OCI-LY1 (cell line): Measurements from ENCODE around the gene ATP5F1D.
"Not testable (repeated sequence)": the region's sequence is repeated elsewhere in the genome, so short reads cannot be mapped to it uniquely, and the experiment has no call there.

Experiments used
- H2AFZ ChIP-seq: fragments of 200-600 bp; sonication (generic), shearing (Covaris generic); 2 replicates; pipeline ENCODE4 v1.6.0; 2014; ENCODE audit warnings: antibody characterized with exemption, mild to moderate bottlenecking, low read length
- H3F3A ChIP-seq: fragments of 200-600 bp; sonication (generic), shearing (Covaris generic); 2 replicates; pipeline ENCODE4 v1.6.0; 2014; ENCODE audit warnings: mild to moderate bottlenecking, antibody characterized with exemption, low read length, moderate library complexity; ENCODE audit not compliant: insufficient read depth
- H3K27ac ChIP-seq: fragments of 200-600 bp; sonication (generic); 2 replicates; pipeline ENCODE4 v1.5.1; 2014; ENCODE audit warnings: low read length, mixed run types, mild to moderate bottlenecking, low read depth; ENCODE audit not compliant: poor library complexity, severe bottlenecking
- H3K27me3 ChIP-seq: fragments of 200-600 bp; sonication (generic); 2 replicates; pipeline ENCODE4 v1.6.0; 2014; ENCODE audit warnings: antibody characterized with exemption, mild to moderate bottlenecking, low read length, moderate library complexity; ENCODE audit not compliant: insufficient read depth
- H3K36me3 ChIP-seq: fragments of 200-600 bp; sonication (generic); 2 replicates; pipeline ENCODE4 v1.6.1; 2014; ENCODE audit warnings: mild to moderate bottlenecking, antibody characterized with exemption, low read length, moderate library complexity, mixed read lengths; ENCODE audit not compliant: insufficient read depth
- H3K4me1 ChIP-seq: fragments of 200-600 bp; sonication (generic); 2 replicates; pipeline ENCODE4 v1.5.1; 2014; ENCODE audit warnings: mild to moderate bottlenecking, low read length, moderate library complexity; ENCODE audit not compliant: insufficient read depth, severe bottlenecking
- H3K4me2 ChIP-seq: fragments of 200-600 bp; sonication (generic), shearing (Covaris generic); 2 replicates; pipeline ENCODE4 v1.6.1; 2014; ENCODE audit warnings: low read length
- H3K4me3 ChIP-seq: fragments of 200-600 bp; sonication (generic); 2 replicates; pipeline ENCODE4 v1.5.1; 2014; ENCODE audit warnings: low read length, low read depth, mild to moderate bottlenecking, mixed read lengths; ENCODE audit not compliant: poor library complexity, severe bottlenecking
- H3K79me2 ChIP-seq: fragments of 200-600 bp; shearing (Covaris generic); 2 replicates; pipeline ENCODE4 v1.6.1; 2016; ENCODE audit warnings: mixed run types, low read length, mixed read lengths; ENCODE audit not compliant: insufficient read depth
- H3K9ac ChIP-seq: fragments of 200-600 bp; sonication (generic), shearing (Covaris generic); 2 replicates; pipeline ENCODE4 v1.6.1; 2014; ENCODE audit warnings: mild to moderate bottlenecking, low read length, mixed read lengths
- H3K9me2 ChIP-seq: fragments of 200-600 bp; sonication (generic), shearing (Covaris generic); 2 replicates; pipeline ENCODE4 v1.6.1; 2014; ENCODE audit warnings: low read depth, mild to moderate bottlenecking, low read length, mixed read lengths
- H3K9me3 ChIP-seq: fragments of 200-600 bp; shearing (Covaris generic); 2 replicates; pipeline ENCODE4 v1.6.1; 2014; ENCODE audit warnings: low read length, mixed read lengths
- H4K20me1 ChIP-seq: fragments of 200-600 bp; sonication (generic), shearing (Covaris generic); 2 replicates; pipeline ENCODE4 v1.6.0; 2016; ENCODE audit warnings: mild to moderate bottlenecking, low read length; ENCODE audit not compliant: insufficient read depth
- EZH2 ChIP-seq: fragments of 200-600 bp; sonication (generic), shearing (Covaris generic); IDR thresholded peaks from 2 replicates; pipeline ENCODE4 v1.8.0; 2017; ENCODE audit warnings: borderline replicate concordance, mixed run types, mild to moderate bottlenecking, antibody characterized with exemption, low read length, moderate library complexity, mixed read lengths
- TF ChIP-seq, protein P1 (sequence below): fragments of 200-600 bp; sonication (generic), shearing (Covaris generic); IDR thresholded peaks from 2 replicates; pipeline ENCODE4 v1.5.1; 2017; ENCODE audit warnings: mild to moderate bottlenecking, antibody characterized with exemption, low read length, moderate library complexity, mixed read lengths

The ATP5F1D gene

DNA sequence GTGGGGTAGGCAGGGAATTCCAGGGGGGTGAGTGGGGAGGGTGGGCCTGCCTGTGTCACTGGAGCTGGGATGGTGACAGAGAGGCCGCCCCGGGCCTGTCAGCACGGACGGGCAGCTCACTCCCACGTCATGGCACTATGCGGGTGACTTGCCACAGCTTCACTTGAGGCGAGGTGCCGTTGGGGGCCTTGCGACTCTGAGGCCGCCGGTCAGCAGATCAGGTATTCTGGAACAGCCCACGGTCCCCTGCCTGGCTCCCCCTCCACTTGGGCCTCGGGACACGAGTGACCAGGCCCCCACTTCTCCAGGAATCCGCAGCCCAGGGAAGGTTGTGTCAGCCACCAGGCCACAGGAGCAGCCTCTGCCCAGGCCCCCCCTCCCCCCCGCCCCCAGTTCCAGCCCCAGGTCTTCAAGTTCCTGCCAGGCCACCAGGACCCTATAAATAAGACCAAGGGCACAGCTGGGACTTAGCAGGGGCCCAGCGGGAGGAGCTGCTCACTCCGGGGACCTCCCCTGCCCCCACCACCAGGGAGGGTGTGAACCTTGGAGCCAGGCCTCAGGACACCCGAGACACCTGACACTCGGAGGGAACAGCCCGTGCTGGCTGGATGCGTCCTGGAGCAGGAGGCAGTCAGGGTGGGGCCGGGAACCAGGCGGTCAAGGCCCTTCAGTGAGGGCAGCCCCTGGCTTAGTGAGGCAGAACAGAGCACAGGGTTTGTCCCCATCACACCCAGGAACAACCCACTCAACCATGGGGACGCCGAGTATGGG, 4.1 kb downstream of the ATP5F1D start:
- TF ChIP-seq, protein P1, sequence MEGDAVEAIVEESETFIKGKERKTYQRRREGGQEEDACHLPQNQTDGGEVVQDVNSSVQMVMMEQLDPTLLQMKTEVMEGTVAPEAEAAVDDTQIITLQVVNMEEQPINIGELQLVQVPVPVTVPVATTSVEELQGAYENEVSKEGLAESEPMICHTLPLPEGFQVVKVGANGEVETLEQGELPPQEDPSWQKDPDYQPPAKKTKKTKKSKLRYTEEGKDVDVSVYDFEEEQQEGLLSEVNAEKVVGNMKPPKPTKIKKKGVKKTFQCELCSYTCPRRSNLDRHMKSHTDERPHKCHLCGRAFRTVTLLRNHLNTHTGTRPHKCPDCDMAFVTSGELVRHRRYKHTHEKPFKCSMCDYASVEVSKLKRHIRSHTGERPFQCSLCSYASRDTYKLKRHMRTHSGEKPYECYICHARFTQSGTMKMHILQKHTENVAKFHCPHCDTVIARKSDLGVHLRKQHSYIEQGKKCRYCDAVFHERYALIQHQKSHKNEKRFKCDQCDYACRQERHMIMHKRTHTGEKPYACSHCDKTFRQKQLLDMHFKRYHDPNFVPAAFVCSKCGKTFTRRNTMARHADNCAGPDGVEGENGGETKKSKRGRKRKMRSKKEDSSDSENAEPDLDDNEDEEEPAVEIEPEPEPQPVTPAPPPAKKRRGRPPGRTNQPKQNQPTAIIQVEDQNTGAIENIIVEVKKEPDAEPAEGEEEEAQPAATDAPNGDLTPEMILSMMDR, result no peak
- TF ChIP-seq EZH2, result no peak
- Histone ChIP-seq H3F3A (no peaks in the 10 kb centered on the region), H3K9me3 (no peaks in the 10 kb centered on the region), H3K4me2 (peak overlapping the region; percentile 92; the same call in 1 of the 2 replicates), H2AFZ (no peak overlapping the region), H4K20me1 (no peaks in the 10 kb centered on the region), H3K27me3 (no peaks in the 10 kb centered on the region), H3K27ac (peak overlapping the region; percentile 20), H3K9me2 (no peaks in the 10 kb centered on the region), H3K4me1 (peaks cover 42% of the 10 kb centered on the region), H3K4me3 (peak overlapping the region; percentile 50), H3K36me3 (peaks cover 5% of the 10 kb centered on the region; the same call in 1 of the 2 replicates), H3K79me2 (no peaks in the 10 kb centered on the region), H3K9ac (no peak overlapping the region; the same call in 1 of the 2 replicates)

DNA sequence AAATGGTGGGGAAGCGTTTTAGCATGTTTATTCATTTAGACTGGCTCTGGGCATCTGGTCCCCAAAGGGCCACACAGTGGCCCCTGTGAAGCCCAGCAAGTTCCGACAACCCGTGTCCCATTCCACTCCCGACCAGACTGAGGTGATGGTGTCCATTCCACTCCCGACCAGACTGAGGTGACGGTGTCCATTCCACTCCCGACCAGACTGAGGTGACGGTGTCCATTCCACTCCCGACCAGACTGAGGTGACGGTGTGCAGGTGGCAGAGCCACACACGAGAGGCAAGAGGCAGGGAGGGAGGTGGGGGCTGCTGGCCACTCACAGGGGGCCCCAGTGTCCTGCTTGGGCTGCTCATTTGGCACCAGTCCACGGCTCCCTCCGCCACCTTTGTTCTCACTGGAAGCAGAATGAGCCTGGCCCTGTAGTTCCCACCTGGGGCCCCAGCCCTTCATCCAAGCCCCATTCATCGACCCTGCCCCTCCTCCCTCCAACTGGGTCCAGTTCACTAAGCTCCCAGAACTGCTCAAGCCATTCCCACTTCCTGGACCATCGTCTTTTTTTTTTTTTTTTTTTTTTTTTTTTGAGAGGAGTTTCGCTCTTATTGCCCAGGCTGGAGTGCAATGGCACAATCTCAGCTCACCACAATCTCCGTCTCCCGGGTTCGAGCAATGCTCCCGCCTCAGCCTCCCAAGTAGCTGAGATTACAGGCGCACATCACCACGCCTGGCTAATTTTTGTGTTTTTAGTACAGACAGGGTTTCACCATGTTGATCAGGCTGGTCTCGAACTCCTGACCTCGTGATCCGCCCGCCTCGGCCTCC, 4.9 kb downstream of the ATP5F1D start:
- peak overlapping the region; percentile 20 for H3K27ac ChIP-seq

DNA sequence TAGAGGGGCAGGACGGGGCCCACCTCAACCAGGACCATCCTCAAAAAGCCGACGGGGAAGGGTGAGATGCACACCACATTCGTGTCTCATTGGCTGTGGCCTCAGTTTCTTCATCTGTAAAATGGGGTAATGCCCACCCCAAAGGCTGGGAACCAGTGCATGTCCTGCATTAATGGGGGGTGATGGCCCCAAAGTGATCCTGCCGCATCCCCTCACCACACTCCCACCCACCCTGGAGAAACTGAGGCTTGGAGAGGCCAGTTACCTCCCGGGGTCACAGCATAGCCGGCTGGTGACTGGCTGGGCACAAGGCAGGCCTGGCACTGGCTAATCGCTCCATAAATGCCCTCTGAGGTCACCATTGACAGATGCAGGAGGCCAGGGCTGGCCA, 6.2 kb downstream of the ATP5F1D start:
- TF ChIP-seq, protein P1, result no peak
- Histone ChIP-seq H3K4me2 (peak overlapping the region; percentile 59), H3K9me3 (no peaks in the 10 kb centered on the region), H2AFZ (no peak overlapping the region), H3K36me3 (peaks cover 10% of the 10 kb centered on the region; the same call in 1 of the 2 replicates), H3K79me2 (no peaks in the 10 kb centered on the region), H3K4me1 (peaks cover 43% of the 10 kb centered on the region), H4K20me1 (no peaks in the 10 kb centered on the region), H3K4me3 (peak overlapping the region; percentile 66), H3F3A (no peaks in the 10 kb centered on the region), H3K9ac (peak overlapping the region; percentile 23; the same call in 1 of the 2 replicates), H3K27me3 (no peaks in the 10 kb centered on the region), H3K27ac (peak overlapping the region; percentile 19), H3K9me2 (no peaks in the 10 kb centered on the region)

More for the DNA sequence above, 4.9 kb downstream of the ATP5F1D start:
- not testable (repeated sequence) for H3F3A ChIP-seq, H3K9me2 ChIP-seq, H3K4me2 ChIP-seq, H2AFZ ChIP-seq, H3K9me3 ChIP-seq, H3K79me2 ChIP-seq, H4K20me1 ChIP-seq, H3K4me3 ChIP-seq, H3K9ac ChIP-seq, H3K27me3 ChIP-seq, H3K36me3 ChIP-seq
- H3K4me1 ChIP-seq, result peaks cover 37% of the 10 kb centered on the region
